ENCODE results near the gene HIGD1A. TPM values are rescaled to one million over a fixed set of nuclear protein-coding genes. Genes with fewer than 3 reads are reported as not detected.

The HIGD1A gene
- total RNA-seq, 4 donors from 2014 or later = 102 to 278 (median 204) TPM

DNA sequence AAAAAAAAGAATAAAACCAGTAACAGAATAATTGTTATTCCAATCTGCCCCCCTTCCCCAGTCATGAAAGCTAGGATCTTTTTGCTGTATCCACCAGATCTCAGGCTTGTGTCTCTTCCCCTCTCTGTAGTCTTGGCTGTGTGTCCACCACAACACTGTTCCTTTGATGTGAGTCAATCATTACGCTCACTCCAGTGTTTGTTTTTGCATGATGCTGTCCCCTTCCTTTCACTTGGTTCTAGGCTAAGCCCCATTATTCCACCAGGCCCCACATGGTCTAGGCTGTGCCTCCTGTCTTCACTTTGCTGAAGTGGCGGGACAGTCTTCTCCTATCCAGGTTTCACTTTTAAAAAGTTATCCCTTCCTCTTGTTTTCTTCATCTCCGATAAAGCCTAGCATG is 18.5 kb upstream of the HIGD1A start:
- no peak for TF ChIP-seq POLR2A (IDR thresholded peaks at IDR 0.05)
- TF ChIP-seq, protein P1, sequence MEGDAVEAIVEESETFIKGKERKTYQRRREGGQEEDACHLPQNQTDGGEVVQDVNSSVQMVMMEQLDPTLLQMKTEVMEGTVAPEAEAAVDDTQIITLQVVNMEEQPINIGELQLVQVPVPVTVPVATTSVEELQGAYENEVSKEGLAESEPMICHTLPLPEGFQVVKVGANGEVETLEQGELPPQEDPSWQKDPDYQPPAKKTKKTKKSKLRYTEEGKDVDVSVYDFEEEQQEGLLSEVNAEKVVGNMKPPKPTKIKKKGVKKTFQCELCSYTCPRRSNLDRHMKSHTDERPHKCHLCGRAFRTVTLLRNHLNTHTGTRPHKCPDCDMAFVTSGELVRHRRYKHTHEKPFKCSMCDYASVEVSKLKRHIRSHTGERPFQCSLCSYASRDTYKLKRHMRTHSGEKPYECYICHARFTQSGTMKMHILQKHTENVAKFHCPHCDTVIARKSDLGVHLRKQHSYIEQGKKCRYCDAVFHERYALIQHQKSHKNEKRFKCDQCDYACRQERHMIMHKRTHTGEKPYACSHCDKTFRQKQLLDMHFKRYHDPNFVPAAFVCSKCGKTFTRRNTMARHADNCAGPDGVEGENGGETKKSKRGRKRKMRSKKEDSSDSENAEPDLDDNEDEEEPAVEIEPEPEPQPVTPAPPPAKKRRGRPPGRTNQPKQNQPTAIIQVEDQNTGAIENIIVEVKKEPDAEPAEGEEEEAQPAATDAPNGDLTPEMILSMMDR (IDR thresholded peaks at IDR 0.05) = no peak
- no peak overlapping the region for H3K27ac ChIP-seq
- no peaks in the 10 kb centered on the region for H3K36me3 ChIP-seq
- H3K4me3 ChIP-seq = no peak overlapping the region
- no peak for DNase-seq
- H3K27me3 ChIP-seq = no peaks in the 10 kb centered on the region
- peaks cover 0 to 10% (median 1%) of the 10 kb centered on the region in 4 donors for H3K4me1 ChIP-seq
- no peaks in the 10 kb centered on the region for H3K9me3 ChIP-seq

DNA sequence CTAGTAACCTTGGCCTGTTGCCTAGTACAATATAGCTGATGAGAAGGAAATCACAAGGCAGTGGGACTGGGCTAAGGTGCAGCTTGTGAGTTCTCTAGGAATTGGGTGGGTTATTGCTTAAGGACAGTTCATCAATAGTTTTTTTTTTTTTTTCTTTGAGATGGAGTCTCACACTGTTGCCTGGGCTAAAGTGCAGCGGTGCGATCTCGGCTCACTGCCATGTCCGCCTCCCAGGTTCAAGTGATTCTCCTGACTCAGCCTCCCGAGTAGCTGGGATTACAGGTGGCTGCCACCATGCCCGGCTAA is 16.4 kb upstream of the HIGD1A start:
- H3K36me3 ChIP-seq = no peaks in the 10 kb centered on the region
- no peaks in the 10 kb centered on the region for H3K9me3 ChIP-seq
- peak overlapping the region in 2 of 4 donors; percentile 23 to 48 for H3K27ac ChIP-seq
- H3K27me3 ChIP-seq = no peaks in the 10 kb centered on the region
- H3K4me1 ChIP-seq = peaks cover 0 to 14% (median 1%) of the 10 kb centered on the region in 4 donors
- DNase-seq = peak in 2 of 3 donors; percentile 57 to 72
- TF ChIP-seq, protein P1 (IDR thresholded peaks at IDR 0.05) = no peak
- TF ChIP-seq POLR2A (IDR thresholded peaks at IDR 0.05) = no peak
- H3K4me3 ChIP-seq = no peak overlapping the region

DNA sequence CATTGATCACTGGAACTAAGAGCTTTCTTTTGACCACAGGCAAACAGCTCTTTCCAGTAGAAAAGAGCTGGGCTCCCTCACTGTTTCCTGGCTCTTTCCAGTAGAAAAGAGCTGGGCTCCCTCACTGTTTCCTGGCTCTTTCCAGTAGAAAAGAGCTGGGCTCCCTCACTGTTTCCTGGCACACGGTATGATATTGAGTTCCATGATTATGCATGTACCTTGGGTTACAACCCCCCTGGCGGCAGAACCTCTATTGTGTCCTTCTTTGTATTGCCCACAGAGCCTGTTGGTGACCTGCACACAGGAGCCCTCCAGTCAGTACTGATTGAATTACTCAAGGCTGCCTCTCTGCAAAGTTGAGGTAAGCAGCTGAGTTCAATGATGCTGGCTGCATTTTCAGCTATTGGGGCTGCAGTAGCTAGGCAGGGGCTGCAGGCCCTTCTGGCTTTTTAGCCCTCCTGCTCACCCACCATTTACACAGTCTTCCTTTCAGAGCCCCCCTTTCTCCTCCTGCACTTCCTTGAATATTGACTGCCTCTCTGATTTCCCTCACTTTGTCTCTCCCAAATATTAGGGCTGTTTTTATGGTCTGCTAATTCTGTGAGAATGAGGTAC is 15.2 kb upstream of the HIGD1A start:
- TF ChIP-seq, protein P1 (IDR thresholded peaks at IDR 0.05) = peak in 3 of 6 experiments; percentile 17 to 26 (median 20)
- TF ChIP-seq POLR2A (IDR thresholded peaks at IDR 0.05) = no peak
- Histone ChIP-seq H3K4me3 (no peak overlapping the region), H3K9me3 (no peaks in the 10 kb centered on the region), H3K27ac (peak overlapping the region in 1 of 4 donors; percentile 41), H3K27me3 (no peaks in the 10 kb centered on the region), H3K36me3 (no peaks in the 10 kb centered on the region), H3K4me1 (peaks cover 0 to 22% (median 1%) of the 10 kb centered on the region in 4 donors)
- peak in 1 of 3 donors; percentile 52 for DNase-seq

DNA sequence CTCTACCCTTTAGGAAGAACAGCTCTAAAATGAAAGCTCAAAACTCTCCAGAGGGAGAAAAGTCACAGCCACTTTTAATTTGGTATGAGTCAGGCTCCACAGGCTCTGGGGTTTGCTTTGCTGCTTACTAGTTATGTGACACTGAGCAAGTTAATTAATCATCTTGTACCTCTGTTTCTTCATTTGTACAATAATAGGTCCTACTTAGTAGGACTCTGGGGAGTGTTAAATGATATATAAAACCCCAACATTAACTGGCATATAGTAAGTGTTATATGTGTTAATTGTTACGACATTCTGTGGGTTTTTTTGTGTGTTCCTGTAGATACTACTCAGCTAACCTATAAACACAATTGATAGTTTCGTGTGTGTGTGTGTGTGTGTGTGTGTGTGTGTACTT is 11.5 kb upstream of the HIGD1A start:
- Histone ChIP-seq H3K36me3 (no peaks in the 10 kb centered on the region), H3K4me1 (peaks cover 0 to 25% (median 1%) of the 10 kb centered on the region in 4 donors), H3K27ac (no peak overlapping the region), H3K27me3 (no peaks in the 10 kb centered on the region), H3K4me3 (no peak overlapping the region), H3K9me3 (no peaks in the 10 kb centered on the region)
- no peak for TF ChIP-seq POLR2A (IDR thresholded peaks at IDR 0.05)
- TF ChIP-seq, protein P1 (IDR thresholded peaks at IDR 0.05) = no peak
- no peak for DNase-seq

DNA sequence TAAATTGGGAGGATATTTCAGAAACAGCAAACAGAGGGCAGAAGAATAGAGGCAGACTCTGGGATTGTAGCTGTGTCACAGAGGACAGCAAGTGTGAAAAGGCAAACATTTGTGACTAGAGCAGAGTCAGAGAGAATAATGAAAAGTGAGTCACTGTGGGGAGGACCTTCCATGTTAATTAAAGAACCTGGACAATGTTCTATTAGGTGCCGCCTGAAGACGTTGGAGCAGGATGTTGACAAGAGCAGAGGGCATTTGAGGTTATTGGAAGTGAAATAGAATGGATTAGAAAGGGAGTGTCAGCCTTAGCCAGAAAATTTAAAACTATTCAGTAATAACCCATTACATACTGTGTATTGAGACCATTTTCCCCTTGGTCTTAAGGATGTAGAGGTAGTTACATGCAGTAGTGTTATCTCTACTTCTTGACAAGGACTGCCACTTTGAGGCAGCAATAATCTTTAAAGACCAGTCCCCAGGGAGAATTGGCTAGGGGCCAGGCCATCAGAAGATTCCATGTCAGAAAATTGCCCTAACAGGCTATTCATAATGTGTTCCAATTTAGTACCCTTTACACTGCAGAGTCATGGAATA is 10.7 kb upstream of the HIGD1A start:
- no peak for TF ChIP-seq POLR2A (IDR thresholded peaks at IDR 0.05)
- TF ChIP-seq, protein P1 (IDR thresholded peaks at IDR 0.05) = no peak
- peak in 1 of 3 donors; percentile 60 for DNase-seq
- peaks cover 0 to 25% (median 1%) of the 10 kb centered on the region in 4 donors for H3K4me1 ChIP-seq
- no peaks in the 10 kb centered on the region for H3K27me3 ChIP-seq
- H3K9me3 ChIP-seq = no peaks in the 10 kb centered on the region
- H3K4me3 ChIP-seq = no peak overlapping the region
- H3K36me3 ChIP-seq = no peaks in the 10 kb centered on the region
- H3K27ac ChIP-seq = peak overlapping the region in 3 of 4 donors; percentile 6 to 76 (median 43)

Data from Peyer's patch (tissue), 4 donors.